Bronchial smooth muscle cell (primary cell): Measurements from ENCODE around the gene OR4C46. TPM values are rescaled to one million over a fixed set of nuclear protein-coding genes. Genes with fewer than 3 reads are reported as not detected.

Experiments
- total RNA-seq: library from RNA; depleted of rRNA; stranded (reverse); fragments of >200 nt; gene quantifications from 2 replicates; pipeline ENCODE4 v1.2.1, GENCODE V29; 2014

Gene OR4C46
- total RNA-seq, result not detected in 2 replicates

DNA sequence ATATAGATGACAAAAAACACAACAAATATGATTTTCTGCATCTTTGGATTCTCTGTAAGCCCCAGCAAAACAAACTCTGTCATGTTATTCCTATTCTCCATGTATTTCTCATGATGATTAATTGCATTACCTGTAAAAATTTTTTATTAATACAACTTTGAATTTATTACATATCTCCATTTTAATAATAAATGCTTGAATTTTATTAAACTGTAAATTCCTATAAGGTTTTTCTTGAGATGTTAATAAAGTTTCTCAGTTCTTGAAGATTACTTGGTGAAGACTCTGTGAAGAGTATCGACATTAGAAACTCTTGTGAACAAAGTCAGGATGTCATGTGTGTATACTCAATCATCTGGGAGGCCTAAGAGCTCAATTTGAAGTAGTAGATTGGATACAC, at the start of gene OR4C46:
OR4C46 (minus strand) TSS at position 101 of the 400 bp plus-strand sequence; CDS start at position 101, 0 bp downstream.

Other genes with a start within 250 kb of the OR4C46 start
- gene OR4A5, start 102.8 kb upstream of the OR4C46 start, total RNA-seq, result not detected in 2 replicates